GM18498 (cell line): Measurements from ENCODE around the gene SCFD2.
"Not testable (repeated sequence)": the region's sequence is repeated elsewhere in the genome, so short reads cannot be mapped to it uniquely, and the experiment has no call there.

Experiments
- ATAC-seq: cut with Tn5 transposase; IDR thresholded peaks from one replicate; pipeline ENCODE4 v1.9.1; 2021; ENCODE audit warnings: mild to moderate bottlenecking, moderate library complexity; ENCODE audit not compliant: unreplicated experiment

The SCFD2 gene

DNA sequence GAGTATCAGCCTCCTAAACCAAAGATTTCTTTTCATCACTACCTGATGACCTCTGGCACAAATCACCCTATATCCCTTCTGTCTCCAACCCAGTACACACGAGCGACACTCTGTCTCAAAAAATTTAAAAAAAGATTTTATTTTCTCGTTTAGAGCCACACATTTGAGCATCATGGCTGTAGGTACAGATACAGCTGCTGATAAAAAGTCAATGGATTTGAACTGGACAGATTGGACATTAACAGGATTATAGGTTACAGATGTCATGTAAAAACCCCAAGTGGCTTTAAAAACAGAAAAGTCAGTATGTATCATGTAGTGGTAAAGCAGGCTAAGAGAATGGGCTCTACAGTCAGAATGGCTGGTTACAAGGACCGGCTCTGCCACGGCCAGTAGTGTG lies 171.1 kb downstream of the SCFD2 start:
- no peak for ATAC-seq

DNA sequence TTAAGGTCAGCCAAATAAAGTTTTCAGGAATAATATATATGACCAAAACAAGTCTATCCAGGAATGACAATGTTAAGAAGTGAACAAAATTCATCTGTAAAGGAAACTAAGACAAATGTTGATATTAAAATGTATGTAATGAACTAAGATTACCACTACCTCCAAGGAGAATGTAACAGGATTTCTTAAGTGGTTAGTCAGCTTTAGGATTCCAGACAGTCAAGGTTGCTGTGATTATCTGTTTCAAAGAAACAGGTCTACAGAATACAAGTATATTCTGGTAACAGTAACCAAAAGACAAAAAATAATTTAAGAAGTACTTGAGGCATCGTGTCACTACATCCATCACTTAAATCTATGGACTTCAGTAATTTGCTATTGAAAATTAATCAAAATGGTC lies 172.8 kb downstream of the SCFD2 start:
- ATAC-seq, result no peak

DNA sequence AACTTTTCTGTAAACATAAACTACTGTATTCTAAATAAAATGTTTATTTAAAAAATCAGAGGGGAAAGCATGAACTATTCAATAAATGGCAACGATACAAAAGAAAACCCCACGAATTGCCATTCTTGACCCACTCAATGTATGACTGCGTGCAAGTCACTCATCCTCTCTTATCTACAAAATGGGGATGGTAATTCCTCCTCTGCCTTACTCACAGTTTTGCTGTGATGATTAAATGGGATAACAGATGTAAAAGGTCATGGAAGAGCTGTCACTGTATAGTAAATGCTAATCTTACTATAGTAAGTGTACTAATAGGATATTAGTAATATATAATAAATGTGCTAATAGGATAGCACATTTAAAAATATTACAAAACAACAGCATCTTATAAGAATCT lies 173.4 kb downstream of the SCFD2 start:
- ATAC-seq, result no peak

- ATAC-seq, result no peak
Measured at GRCh38 chr4:53191997-53192396, 173.9 kb downstream of the SCFD2 start.

- no peak for ATAC-seq
Measured at GRCh38 chr4:53189011-53189410, 176.8 kb downstream of the SCFD2 start.

DNA sequence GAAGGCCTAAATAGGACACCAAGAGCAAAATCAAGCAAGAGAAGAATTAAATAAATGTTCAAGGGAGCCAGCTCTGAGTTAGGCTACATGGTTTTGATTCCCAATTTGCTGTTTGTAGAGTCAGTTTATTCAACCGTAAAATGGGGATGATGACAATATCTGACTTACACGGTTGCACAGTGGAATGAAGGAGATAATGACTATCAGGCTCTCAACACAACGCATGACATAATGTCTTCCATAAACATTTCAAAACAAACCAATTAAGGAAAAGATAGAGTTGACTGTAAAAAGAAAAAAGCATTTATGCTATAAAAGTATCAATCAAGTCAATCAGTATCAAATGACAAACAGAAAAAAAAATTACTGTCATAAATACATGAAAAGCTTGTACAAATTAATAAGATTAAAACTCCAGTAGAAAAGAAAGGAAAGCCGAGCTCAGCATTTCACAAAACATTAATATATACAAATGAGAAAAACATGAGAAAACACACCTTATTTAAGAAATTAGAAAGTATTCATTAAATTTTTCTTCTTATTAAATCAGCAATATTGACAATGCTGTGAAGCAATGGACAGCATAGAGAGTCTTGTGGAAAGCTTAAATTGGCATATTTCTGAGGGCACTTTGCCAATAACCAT lies 179.0 kb downstream of the SCFD2 start:
- ATAC-seq, result no peak

DNA sequence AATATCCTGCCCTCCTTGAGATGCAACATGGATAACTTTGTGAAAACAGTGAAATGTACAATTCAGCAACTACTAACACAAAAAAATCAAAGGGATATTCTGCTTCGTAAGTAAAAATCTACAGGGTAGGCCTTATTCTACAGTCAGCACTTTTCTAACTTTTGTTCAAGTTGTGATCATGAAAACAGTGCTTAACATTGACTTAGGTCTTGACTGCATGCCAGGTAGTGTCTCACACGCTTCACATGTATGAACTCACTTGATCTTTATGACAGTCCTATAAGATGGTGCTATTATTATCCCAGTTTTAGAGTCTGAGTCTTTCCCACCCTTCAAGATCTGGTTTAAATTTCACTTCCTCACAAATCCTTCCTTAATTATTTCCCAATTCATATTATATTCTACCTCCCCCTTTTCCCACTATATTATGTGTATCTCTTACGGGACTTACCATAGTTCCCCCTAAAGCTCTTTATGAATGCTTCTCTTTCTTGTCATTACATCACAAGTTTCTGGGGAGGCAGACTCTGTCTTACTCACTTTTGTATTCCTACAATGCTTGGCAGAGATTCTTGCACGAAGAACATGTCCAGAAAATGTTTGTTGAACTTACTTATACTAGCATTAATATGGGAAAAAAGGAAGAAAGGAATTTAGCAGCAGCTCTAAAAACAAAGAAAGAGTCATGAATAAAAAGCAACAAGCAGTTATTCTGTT lies 179.8 kb downstream of the SCFD2 start:
- ATAC-seq, result no peak

GRCh38 chr4:53183754-53184153 lies 182.1 kb downstream of the SCFD2 start:
- no peak for ATAC-seq

GRCh38 chr4:53177751-53178150 lies 188.1 kb downstream of the SCFD2 start:
- not testable (repeated sequence) for ATAC-seq

GRCh38 chr4:53175640-53176039 lies 190.2 kb downstream of the SCFD2 start:
- no peak for ATAC-seq

DNA sequence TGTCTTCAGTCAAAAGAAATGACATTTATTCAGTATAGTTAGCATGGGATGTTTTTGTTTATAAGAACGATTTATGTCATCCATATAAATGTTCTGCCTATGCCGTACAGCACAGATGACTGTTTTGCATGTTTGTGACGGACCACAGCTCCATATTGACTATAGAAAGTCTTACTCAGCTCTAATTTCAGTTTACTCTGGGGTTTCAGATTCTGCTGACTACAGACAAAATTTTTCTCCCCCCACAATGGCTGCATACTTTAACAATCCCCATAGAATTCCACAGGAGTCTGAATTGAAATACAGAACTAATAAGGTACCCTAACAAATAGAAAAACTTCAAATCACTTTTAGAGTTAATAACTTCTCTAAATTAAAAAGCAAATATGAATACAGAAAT lies 191.0 kb downstream of the SCFD2 start:
- no peak for ATAC-seq

DNA sequence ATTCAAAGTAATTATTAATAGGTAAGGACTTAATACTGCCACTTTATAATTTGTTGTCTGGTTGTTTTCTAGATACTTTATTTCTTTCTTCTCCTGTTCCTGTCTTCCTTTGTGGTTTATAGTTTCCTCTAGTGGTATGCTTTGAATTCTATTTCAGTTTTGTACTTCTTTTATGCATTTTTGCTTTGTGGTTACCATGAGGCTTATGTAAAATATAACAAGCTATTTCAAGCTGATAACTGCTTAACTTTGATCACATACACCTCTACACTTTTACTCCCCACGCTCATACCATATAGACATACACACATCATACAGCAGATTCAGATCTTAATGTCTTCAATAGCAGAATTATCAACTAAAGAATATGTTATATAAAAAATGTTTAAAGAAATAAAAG lies 192.3 kb downstream of the SCFD2 start:
- no peak for ATAC-seq

DNA sequence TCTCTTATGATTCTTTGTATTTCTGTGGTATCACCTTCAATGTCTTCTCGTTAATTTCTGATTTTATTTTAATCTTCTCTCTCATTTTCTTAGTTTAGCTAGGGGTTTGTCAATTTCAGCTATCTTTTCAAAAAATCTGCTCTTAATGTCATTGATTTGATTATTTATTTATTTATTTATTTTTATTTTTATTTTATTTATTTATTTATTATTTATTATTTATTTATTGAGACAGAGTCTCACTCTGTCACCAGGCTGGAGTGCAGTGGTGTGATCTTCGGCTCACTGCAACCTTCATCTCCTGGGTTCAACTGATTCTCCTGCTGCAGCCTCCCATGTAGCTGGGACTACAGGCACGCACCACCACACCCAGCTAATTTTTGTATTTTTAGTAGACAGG lies 194.1 kb downstream of the SCFD2 start:
- no peak for ATAC-seq

GRCh38 chr4:53169695-53170617 lies 195.9 kb downstream of the SCFD2 start:
- ATAC-seq, result peak; percentile 55

- ATAC-seq, result no peak
Measured at GRCh38 chr4:53168228-53168627, 197.6 kb downstream of the SCFD2 start.

DNA sequence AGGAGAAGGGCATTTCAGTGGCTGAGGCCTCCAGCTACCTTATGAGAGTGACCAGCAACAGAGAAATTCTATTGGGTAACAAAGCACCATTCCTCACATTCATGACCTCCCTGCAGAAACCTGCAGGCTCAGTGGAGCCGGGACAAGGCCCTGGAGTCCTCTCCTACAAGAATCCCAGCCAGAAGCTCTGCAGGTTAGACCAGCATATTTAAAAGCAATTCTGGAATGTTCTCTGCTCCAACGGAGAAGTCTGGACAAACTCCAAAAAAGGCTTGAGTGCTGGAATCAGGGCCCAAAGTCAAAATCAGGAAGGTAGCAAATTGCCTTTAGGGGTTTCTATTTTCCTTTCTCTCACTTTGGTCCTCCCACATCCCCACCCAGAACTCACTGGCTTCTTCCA lies 202.9 kb downstream of the SCFD2 start:
- ATAC-seq, result no peak

- no peak for ATAC-seq
Measured at GRCh38 chr4:53161787-53162433, 204.0 kb downstream of the SCFD2 start.

DNA sequence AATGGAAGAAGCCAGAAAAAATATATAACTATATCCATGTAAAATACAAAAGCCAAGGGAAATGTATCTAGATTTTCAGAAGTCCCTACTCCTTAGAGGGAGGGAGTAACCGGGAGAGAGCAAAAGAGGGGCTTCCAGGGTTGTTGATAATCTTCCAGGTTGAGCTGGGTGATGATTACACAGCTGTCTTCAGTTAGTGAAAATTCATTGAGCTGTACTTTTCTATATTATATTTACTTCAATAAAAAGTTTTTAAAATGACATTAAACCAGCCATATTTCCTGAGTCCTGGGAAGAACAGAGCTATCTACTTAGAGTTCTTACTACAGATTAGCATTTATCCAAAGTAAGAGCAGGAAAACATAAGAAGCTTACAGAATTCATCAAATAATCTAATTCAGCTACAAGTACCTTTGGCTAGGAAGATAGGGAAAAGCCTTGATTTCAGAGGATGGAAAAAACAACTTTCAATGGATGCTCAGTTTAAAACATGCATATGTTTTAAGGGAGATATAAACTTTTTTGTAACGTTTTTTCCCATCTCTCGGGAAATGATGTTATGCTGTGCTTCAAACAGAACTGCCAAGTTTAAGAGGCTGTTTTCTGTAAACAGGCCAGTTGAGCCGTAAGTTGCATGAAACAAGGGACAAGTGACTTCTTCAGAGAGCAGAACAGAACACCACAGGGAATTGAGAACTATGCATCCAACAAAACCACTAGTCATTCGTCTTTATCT lies 204.6 kb downstream of the SCFD2 start:
- ATAC-seq, result no peak

DNA sequence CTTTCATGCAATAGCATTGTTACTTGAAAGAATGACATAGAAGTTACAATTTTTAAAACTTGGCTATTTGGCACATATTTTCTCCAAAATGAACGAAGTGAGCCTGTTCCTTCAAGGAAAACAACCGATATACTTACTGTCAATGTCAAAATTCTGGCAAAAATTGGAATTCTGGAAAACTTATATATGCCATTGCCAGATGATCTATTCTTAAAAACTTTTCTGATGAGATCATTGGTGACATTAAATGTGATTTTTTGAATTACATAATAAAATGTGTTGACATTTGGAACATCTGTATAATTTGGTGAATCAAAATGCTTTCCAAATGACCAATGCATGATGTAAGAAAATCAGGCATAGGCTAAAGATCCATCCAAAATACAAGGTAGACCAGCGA lies 209.0 kb downstream of the SCFD2 start:
- no peak for ATAC-seq

GRCh38 chr4:53152467-53152866 lies 213.4 kb downstream of the SCFD2 start:
- ATAC-seq, result no peak

GRCh38 chr4:53151489-53151788 lies 214.4 kb downstream of the SCFD2 start:
- ATAC-seq, result no peak
